ENCODE data around the gene CADPS2. TPM values are rescaled to one million over a fixed set of nuclear protein-coding genes. Genes with fewer than 3 reads are reported as not detected.

The CADPS2 gene
- total RNA-seq (ENCODE audit: insufficient read depth, low replicate concordance): 12.0 TPM

- DNase-seq (ENCODE audit: low spot score): peak; percentile 84
These were observed at the start of gene CADPS2 for GRCh38 chr7:122886357-122887081. Gene CADPS2 (minus strand): TSS chr7:122886460. CDS start chr7:122886337, 123 bp downstream.

- no peak for DNase-seq (ENCODE audit: low spot score)
These were observed 49.4 kb upstream of the CADPS2 start for GRCh38 chr7:122935620-122936019.

- no peak for DNase-seq (ENCODE audit: low spot score)
These were observed 33.5 kb upstream of the CADPS2 start for GRCh38 chr7:122919643-122920181.

GRCh38 chr7:122914812-122915211 lies 28.6 kb upstream of the CADPS2 start:
- no peak for DNase-seq (ENCODE audit: low spot score)

GRCh38 chr7:122913608-122914007 lies 27.3 kb upstream of the CADPS2 start:
- DNase-seq (ENCODE audit: low spot score): no peak

GRCh38 chr7:122902751-122903495 lies 16.7 kb upstream of the CADPS2 start:
- no peak for DNase-seq (ENCODE audit: low spot score)

- no peak for DNase-seq (ENCODE audit: low spot score)
These were observed 15.0 kb upstream of the CADPS2 start for GRCh38 chr7:122901250-122901649.

GRCh38 chr7:122896509-122896908 lies 10.2 kb upstream of the CADPS2 start:
- DNase-seq (ENCODE audit: low spot score): no peak

- DNase-seq (ENCODE audit: low spot score): no peak
These were observed 7.2 kb upstream of the CADPS2 start for GRCh38 chr7:122893486-122893885.

GRCh38 chr7:122889116-122889515 lies 2.9 kb upstream of the CADPS2 start:
- no peak for DNase-seq (ENCODE audit: low spot score)

- DNase-seq (ENCODE audit: low spot score): no peak
These were observed 1.6 kb upstream of the CADPS2 start for GRCh38 chr7:122887848-122888247.

GRCh38 chr7:122887198-122887597 lies 938 bp upstream of the CADPS2 start:
- peak; percentile 55 for DNase-seq (ENCODE audit: low spot score)

- DNase-seq (ENCODE audit: low spot score): peak; percentile 9
These were observed 490 bp downstream of the CADPS2 start for GRCh38 chr7:122885583-122886356.

GRCh38 chr7:122884186-122884585 lies 2.1 kb downstream of the CADPS2 start:
- no peak for DNase-seq (ENCODE audit: low spot score)

GRCh38 chr7:122883049-122883680 lies 3.1 kb downstream of the CADPS2 start:
- DNase-seq (ENCODE audit: low spot score): no peak

GRCh38 chr7:122881324-122881723 lies 4.9 kb downstream of the CADPS2 start:
- DNase-seq (ENCODE audit: low spot score): no peak

GRCh38 chr7:122869260-122869659 lies 17.0 kb downstream of the CADPS2 start:
- DNase-seq (ENCODE audit: low spot score): no peak

- DNase-seq (ENCODE audit: low spot score): no peak
These were observed 18.7 kb downstream of the CADPS2 start for GRCh38 chr7:122867471-122867980.

GRCh38 chr7:122864838-122865237 lies 21.4 kb downstream of the CADPS2 start:
- no peak for DNase-seq (ENCODE audit: low spot score)

- DNase-seq (ENCODE audit: low spot score): no peak
These were observed 22.2 kb downstream of the CADPS2 start for GRCh38 chr7:122864016-122864415.

- DNase-seq (ENCODE audit: low spot score): no peak
These were observed 27.9 kb downstream of the CADPS2 start for GRCh38 chr7:122858320-122858719.

Measured in umbilical cord (tissue), 2 donors.